KG1 (cell line): ENCODE results near the gene GPS1.

Experiments used
- DNase-seq: peaks from one replicate; lab custom pipeline; 2025; lab: John Stamatoyannopoulos, UW

GPS1 gene

DNA sequence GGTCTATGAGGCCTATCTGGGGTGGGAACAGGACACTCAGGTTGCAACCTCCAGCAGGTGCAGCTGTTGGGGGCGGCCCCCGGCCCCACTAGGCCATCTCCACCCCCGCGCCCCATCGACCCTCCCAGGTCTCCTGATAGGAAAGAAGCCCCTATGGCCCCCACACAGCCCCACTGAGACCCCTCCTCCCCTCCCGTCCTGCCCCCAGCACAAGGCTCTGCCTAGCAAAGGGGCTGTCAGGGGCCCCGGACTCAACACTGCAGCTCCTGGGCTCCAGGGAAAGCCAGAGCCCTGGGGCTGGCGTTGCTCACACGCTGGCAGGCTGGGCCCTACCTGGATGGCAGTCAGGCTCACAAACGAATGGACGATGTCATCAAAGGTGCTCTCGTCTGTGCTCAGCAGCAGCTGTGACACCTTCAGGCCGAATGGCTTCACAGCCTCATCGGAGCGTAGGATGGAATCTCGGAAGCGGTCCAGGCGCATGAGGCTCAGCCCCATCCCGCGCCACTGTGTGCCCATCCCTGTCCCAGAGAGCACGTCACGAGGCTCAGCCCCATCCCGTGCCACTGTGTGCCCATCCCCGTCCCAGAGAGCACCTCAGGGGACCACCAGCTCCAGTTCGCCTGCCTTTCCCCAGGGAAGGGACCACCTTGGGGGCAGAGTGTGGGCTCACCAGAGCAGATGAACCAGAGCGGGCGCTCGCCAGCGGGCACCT is 39.0 kb downstream of the GPS1 start:
- DNase-seq, result no peak

DNA sequence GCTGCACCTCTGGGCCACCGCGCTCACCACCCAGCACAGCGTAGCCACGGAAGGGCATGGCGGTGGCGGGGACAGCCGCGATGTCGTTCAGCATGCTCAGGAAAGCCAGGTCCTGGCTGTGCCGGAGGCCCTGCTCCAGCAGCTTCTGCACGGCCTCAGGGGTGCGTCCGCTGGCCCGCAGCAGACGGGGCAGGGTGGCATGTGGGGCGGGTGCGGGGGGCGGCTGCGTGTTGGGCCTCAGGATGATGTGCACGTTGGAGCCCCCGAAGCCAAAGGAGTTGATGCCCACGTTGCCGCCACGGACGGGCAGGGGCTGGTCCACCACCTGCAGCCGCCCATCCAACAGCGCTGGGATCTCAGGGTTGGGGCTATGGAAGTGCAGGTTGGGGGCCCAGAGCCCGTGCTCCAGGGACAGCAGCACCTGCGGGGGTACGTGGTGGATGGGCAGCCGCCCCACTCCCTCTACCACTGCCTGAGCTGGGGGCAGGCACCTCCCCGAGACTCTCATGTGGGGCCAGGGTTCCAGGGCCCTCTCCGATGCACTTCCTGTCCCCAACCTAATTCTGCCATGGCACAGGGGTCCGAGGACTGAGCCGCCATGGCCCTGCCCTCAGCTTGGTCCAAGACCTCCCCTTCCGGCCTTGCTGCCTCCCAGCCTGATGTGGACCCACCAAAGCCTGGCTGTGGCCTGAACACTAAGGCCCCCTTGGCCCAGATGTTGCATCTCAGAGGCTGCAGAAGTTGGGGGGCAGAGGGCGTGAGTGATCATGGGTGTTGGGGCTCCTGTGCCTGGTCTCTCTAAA is 39.8 kb downstream of the GPS1 start:
- no peak for DNase-seq

DNA sequence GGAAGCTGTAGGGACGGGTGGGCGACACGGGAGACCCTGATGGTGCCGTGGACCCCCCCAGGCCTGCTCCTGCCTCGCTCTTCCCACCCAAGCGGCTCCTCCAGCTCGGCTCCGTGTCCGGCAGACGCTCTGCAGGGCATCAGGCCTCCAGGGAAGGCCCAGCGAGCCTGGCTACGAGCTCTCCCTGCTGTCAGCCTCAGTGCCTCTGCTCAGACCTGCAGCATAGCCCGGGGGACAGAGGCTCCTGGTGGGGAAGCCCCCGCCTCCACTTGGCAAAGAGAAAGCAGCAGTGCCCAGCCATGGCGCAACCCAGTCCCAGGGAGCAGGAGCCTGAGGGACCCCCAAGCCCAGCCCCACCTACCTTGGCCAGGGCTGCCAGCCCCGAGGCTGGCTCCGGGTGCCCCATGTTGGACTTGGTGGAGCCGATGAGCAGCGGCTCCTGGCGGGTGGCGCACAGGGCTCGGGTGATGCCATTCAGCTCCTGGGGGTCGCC is 40.4 kb downstream of the GPS1 start:
- DNase-seq, result no peak

DNA sequence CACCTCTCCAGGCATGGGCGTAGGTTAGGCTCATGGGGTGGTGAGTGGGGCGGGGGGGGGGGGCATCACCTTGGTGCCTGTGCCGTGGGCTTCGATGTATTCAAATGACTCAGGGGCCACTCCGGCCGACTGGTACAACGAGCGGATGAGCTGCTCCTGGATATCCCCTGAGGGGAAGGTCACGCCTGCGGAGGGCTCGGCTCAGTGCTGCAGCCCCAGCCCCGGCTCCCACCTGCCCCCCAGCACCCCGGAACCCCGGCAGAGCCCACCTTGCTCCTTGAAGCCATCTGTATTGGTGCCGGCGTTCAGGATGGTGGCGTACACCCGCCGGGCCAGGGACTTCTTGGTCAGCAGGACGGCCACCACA is 40.9 kb downstream of the GPS1 start:
- DNase-seq, result no peak

DNA sequence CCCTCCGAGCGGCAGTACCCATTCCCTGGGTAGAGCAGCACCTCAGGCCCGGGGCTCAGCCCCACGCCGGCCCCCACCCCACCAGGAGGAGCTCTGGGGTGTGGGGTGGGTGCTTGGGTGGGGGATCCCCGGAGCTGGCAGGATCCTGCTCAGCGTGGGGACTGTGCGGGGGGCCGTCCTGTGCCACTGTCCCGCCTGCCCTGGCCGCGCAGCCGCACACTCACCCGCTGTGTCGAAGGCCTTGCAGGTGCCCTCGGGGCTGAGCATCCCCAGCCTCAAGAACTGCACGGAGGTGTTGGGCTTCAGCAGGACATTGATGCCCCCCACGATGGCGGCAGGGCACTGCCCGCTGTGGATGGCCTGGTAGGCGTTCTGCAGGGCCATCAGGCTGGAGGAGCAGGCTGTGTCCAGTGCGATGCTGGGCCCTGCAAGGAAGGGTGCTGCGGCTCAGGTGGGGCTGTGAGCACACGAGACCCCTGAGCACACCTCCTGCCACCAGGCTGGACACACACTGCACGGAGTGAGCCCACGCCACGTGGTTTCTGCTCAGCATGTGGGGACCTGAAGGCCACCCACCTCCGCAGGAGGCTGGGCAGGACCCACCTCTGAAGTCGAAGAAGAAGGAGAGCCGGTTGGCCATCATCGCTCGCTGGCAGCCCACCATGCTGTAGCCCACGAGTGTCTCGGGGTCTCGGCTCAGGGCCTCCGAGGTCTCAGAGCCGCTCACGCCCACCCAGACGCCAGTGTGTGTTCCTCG is 41.5 kb downstream of the GPS1 start:
- no peak for DNase-seq

DNA sequence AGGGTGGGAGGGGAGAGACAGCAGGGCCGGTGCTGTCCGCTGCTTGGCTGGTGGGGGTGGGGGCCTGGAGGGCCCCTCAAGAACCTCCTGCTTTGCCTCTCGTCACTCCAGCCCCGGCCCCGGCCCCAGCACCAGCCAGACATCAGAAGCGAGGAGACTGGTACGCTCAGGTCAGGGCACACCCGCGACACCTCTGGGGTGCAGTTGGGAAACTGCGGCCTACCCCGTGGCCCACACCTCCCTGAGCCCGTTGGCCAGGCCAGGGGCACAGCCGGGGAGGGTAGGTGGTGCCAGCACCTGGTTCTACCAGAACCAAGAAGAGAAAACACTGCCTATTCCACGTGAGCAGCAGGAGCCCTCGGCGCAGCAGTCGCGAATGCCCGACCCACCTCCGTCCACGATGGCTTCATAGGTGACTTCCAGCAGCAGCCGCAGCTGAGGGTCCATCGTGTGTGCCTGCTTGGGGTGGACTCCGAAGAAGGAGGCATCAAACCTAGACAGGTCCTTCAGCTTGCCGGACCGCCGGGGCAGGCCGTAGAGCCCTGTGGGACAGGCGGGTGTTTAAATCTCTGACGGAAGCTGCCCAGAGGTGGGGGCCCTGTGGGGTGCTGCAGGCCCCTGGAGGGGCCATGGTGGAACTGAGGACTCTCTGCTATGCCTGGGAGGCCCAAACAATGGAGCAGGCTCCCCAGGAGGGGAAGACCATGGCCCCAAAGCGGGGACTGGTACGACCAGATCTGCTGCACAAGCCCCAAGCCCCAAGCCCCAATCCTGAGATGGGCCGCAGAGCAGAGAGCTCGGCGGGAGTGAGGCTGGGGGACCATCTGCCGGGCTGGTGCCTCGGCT is 43.5 kb downstream of the GPS1 start:
- DNase-seq, result no peak

DNA sequence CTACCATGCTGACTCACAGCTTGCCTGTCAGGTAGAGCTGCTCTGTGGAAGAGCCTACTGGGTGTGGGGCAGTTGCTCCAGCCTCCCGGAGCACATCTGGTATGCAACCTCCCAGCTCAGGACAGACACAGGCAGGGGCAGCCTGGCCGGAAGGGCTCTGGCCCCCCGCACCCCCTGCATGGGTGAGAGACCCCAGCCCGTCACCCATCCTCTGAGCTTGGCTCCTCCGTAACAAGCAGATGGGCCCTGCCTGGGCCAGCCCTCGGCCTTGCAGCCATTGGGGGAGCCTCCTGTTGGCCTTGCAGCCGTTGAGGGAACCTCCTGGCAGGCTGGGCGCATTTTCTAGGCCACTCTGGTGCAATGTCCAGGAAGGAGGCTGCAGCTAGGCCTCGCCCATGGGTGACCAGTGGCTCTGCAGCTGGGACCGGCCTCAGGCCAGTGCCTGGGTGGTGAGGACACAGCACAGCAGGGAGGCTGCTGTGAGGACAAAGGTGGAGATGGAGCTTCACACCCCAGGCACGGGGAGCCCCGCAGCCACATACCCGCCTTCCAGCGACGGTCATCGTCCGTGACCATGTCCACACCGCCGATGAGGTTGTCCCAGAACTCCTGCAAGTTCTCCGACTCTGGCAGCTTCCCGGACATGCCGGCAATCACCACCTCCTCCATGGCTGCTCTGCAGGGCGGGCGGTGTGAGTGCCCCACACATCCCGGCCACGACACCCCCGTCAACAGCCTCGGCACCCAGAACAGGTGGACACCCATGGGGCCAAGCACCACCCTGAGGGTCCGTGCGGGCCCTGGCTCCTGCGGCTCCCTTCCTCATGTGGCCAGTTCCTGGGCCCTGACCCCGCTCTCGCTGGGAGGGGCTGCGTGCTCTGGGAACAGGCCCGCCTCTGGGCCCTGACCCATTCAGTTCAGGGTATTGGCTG is 44.3 kb downstream of the GPS1 start:
- no peak for DNase-seq

DNA sequence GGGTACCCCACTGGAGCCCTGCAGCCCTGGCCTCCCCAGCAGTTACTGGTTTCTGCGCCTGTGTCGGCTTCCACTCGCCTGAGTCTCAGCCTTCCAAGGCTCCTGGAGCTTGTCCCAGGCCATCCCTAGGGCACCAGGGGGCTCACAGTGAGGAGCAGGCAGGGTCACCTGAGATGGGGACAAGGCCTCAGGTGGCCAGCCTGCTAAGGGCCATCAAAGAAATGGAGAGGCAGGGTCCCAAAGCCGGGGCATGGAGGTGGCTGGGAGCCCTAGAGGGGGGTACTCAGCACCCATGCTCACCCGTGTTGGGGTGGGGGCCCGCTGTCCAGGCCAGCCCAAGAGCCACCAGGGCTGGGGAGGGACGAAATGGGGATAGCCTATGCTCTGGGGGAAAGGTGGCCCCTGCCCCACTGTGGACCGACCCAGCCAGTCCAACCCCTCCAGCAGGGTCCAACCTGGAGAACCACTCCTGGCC is 45.0 kb downstream of the GPS1 start:
- DNase-seq, result no peak

DNA sequence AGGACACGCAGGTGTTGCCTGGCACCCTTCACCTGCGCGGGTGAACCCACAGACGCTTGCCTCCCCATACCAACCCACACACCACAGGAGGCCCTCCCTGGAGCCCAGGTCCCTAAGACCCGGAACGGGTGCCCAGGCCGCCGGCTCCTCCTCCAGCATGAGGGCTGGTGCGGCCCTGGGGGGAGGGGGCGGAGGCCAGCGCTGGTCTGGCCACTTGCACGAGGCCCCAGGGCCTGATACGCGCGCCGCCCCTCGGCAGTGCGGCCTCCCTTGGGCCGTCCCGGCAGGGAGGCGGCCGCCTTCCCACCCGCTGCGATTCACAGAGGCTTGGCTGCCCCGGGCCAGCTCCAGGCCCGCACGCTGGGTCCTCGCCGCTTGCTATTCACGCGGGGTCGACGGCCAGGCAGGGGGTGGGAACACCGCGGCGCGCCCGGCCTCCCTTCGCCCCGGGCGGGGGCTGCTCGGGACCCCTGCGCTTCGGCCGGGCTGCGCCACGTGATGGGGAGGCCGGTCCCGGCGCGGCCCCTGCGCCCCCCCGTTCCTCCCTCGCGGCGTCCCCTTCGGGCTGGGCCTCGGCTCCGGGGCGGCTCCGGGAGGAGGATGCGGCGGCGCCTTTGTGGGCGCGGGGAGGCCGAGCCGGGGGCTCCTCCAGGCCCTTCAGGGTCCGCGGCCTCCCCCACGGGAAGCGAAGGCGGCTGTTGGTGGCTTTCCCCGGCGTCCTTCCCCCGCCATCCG is 45.7 kb downstream of the GPS1 start:
- DNase-seq, result no peak

DNA sequence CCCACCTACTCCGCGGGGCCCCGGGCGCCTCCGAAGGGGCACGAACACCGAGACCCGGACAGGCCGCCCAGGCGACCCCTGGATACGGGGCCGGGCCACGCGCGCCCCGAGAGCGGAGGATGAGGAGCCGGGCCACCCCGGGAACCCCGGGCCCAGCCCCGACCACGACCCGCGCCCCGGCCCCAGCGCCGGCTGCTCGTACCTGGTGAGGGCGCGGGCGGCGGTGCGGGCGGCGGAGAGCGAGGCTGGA is 46.1 kb downstream of the GPS1 start:
- DNase-seq, result no peak

DNA sequence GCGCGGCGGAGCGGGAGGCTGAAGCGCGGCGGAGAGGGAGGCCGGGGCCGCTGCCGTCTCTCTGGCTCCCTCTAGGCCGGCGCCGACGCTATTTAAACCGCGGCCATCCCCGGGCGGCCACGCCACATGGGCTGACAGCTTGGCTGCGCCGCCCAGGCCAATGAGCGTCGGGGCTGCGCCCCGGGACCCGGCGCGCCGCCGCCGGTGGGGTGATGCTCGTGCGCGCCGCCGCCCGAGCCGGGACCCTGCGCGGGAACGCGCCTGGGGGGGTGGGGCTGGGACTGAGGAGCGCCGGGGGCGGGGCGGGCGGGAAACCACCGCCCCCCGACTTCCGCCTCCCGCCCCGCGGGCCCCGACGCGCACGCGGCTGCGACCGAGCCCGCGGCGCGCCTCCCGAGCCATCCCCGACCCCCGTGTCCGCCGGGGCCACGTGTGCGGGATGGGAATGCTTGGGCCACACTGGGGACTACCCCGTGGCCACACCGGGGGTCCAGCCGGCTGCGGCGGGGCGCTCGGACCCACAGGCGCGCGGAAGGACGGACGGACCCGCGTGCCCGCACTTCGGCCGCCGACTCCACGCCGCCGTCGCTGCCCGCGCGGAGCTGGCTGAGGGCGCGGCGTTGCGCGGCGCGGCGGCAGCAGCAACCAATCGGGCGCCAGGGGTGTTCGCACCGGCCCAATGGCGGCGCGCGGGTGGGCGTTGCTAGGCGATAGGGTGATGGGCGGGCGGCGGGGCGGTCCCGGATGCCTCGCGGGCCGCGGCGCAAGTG is 46.7 kb downstream of the GPS1 start, which contains the start of gene FASN:
TSS of gene FASN (minus strand) at position 68 of the 770 bp plus-strand sequence. CDS start 1,791 bp downstream, outside the sequence.
- DNase-seq, result peak; percentile 93

DNA sequence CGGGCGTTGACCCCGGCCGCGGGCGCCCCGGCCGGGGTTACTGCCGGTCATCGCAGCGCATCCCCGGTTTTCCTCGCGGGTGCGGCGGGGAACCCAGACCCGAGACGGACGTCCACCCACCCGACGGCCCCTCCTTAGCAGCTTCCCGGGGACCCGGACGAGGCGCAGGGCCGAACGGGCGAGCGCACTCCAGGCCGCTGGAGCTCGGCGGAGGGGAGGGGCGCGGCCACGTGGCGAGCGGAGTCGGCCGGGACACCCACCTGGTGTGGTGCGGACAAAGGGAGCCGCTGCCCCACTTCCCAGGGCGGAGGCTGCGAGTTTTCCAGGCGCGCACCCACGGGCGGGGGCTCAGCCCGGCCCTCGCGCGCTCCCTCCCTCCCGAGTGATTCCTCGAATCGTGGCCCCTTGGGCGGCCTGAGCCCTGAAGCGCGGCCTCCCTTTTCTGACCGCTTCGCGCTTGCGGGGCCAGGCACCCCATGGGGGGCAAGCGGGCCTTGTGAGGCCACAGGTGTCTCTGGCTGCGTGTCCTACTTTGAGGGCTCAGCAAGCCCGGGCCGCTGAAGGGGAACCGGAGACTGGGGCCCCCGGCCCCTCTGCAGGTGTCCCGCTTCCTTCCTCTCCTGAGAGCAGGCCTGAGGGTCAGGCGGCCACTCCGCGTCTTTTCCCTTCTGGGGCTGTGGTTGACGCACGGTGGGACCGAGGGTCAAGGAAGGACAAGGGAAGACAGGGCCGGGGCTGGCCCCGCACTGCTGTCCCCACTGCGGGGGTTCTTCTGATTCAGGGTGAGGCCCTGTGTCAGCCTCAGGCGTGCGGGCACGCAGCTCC is 47.5 kb downstream of the GPS1 start:
- DNase-seq, result no peak

DNA sequence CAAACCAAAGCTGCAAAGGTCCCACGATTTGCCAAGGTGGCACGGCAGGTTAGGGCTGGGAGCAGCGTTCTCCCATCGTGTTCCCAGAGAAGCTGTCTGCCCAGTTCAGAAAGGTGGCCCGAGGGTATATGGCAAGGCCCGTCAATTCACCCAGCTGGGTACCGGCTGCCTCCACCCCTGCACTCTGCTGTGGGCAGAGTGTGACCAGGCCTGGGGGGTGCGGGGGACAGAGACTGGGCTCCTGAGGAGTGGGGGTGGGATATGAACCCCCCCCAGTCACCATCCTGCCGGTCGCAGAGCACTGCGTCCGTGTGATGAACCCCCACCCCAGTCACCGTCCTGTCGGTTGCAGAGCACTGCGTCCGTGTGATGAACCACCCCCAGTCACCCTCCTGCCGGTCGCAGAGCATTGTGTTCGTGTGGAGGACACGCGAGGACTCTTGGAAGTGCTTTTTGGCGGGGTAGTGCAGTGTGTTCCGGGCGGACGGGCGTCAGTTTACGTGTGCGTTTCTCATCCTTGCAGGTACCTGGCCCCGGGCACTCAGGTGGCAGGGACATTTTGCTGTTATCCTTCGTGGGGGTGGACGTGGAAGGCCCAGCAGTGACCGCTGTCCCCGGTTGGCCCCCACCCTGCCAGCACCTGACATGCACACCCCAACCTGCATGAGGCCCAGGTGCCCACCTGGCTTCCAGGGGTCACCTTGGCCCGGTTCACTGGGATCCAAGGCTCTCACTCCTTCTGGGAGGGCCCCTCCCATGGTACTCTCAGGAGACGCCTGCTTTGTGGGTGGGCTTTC is 49.0 kb downstream of the GPS1 start:
- DNase-seq, result no peak

DNA sequence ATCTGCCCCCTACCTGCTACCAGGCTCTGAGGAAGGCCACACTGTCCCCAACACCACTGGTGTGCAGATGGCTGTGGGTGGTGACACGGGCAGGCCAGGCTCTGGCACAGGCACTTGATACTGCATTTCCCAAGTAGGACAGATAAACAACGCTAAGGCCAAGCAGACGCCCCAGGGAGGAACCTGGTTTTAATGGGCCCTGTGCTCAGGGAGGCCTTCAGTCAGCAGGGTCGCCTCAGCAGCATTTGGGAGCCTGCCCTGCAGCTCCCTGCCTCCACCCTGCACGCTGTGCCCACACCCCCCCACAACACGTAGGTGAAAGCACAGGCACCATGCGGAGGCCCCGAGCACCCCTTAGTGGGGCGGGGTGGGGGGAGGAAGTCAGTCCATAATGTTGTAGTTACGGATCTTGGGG is 49.6 kb downstream of the GPS1 start:
- no peak for DNase-seq

DNA sequence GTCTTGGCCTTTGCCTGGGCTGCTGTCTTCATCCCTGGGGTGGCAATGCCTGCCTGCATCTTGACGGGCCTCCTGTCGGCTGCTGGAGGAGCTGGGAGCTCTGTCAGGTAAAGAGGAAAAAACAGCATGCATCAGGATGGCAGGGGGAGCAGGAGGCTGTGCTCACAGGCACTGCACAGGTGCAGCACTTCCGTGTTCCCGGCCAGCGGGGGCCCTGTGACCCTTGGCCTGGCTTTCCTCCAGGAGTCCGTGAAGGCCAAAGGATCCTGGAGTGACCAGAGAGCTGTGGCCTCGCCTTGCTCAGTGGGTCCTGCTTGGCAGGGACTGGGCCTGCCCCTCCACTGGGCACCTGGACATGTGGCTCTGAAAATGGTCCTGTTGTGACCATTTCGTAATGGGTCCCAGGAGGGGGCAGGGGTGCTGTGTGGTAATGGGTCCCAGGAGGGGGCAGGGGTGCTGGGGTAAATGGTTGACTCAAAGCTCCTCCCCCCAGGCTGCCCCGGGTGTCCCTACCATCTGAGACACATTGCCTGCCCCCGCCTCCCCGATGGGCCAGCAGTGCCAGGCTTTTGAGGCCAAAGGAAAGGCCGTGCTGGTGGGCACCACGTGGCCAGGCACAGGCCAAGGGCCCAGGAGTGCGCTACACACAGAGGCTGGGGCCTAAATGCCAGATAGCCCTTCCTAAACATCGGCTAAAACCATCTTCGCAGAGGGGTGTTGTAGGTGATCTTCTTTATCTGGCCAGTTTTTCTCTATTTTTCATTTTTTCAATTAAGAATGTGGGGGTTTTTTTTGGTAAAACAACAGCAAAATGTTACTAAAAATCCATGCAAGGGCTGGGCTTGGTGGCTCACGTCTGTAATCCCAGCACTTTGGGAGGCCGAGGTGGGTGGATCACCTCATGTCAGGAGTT is 50.3 kb downstream of the GPS1 start:
- no peak for DNase-seq
